HCT116 (cell line): Measurements from ENCODE around the gene DOCK11. TPM values are rescaled to one million over a fixed set of nuclear protein-coding genes. Genes with fewer than 3 reads are reported as not detected.

Source experiments
- ATAC-seq: fragments of 200-7000 bp; cut with Tn5 transposase; 2 replicates; pipeline ENCODE4 v1.9.1; 2020; ENCODE audit warnings: mild to moderate bottlenecking, moderate library complexity
- BruUV-seq: library from RNA; stranded (reverse); fragments of 400-500 nt; replicated peaks from 2 replicates; lab custom pipeline; 2021; lab: Mats Ljungman, UMichigan
- CTCF ChIA-PET: fragments of 300-600 bp; sonication (Branson Sonifier 250); formaldehyde crosslinking; loops from one replicate; lab custom pipeline; 2021; ENCODE audit warnings: antibody characterized with exemption; lab: Charles Lee
- POLR2A ChIA-PET: fragments of 300-600, 350-600 bp; sonication (Branson Sonifier 250); formaldehyde crosslinking; loops from one replicate; lab custom pipeline; 2021; ENCODE audit warnings: antibody characterized with exemption; lab: Charles Lee
- RAD21 ChIA-PET, 2 experiments: fragments of 300-600 bp; sonication (Branson Sonifier 250); formaldehyde crosslinking; loops; one replicate each; lab custom pipeline; 2023; ENCODE audit warnings: low total read pairs in 2 of 2; ENCODE audit not compliant: uncharacterized antibody in 2 of 2, unreplicated experiment in 2 of 2, low non-redundant PET in 1 of 2; lab: Charles Lee
- DNase-seq: peaks from one replicate; pipeline ENCODE4 v3.0.0-alpha.2; 2010; ENCODE audit warnings: low read depth, low spot score
- H2AFZ ChIP-seq: fragments of 200-600 bp; shearing (Covaris generic), sonication (generic); 2 replicates; pipeline ENCODE4 v1.6.1; 2017; ENCODE audit warnings: low read depth, mixed run types, mixed read lengths, antibody characterized with exemption, low read length; ENCODE audit not compliant: poor library complexity, severe bottlenecking
- H3K27ac ChIP-seq: 2 replicates; pipeline ENCODE4 v1.5.1; 2012; ENCODE audit warnings: low read depth, low read length
- H3K27me3 ChIP-seq: fragments of 200-600 bp; sonication (generic); 2 replicates; pipeline ENCODE4 v1.6.1; 2016; ENCODE audit warnings: mixed run types, low read length, mixed read lengths; ENCODE audit not compliant: insufficient read depth
- H3K36me3 ChIP-seq, 2 experiments: fragments of 200-500 bp in 1 of 2; fragments of 200-600 bp in 1 of 2; sonication (Bioruptor generic) in 1 of 2; sonication (generic) in 1 of 2; 2 replicates each; pipeline versions ENCODE4 v1.5.1 to v1.6.1; 2014 to 2016; ENCODE audit warnings: low read length in 2 of 2, inconsistent platforms in 1 of 2, mixed read lengths in 1 of 2, mixed run types in 1 of 2; ENCODE audit not compliant: insufficient read depth in 2 of 2, control insufficient read depth in 1 of 2
- H3K4me1 ChIP-seq, 2 experiments: fragments of 200-600 bp in 1 of 2; sonication (generic) in 1 of 2; 2 replicates each; pipeline versions ENCODE4 v1.5.1 to v1.6.1; 2012 to 2017; ENCODE audit warnings: low read length in 2 of 2, inconsistent platforms in 1 of 2, mild to moderate bottlenecking in 1 of 2, mixed read lengths in 1 of 2, mixed run types in 1 of 2, moderate library complexity in 1 of 2; ENCODE audit not compliant: insufficient read depth in 2 of 2, control insufficient read depth in 1 of 2
- H3K4me2 ChIP-seq: fragments of 200-600 bp; sonication (generic); 2 replicates; pipeline ENCODE4 v1.6.1; 2017; ENCODE audit warnings: mixed run types, low read length, mixed read lengths
- H3K4me3 ChIP-seq, 2 experiments: fragments of 200-600 bp in 1 of 2; sonication (generic) in 1 of 2; replicated peaks in 1 of 2; 2 replicates each; pipeline ENCODE4 v1.5.1; 2011 to 2016; ENCODE audit warnings: low read length in 2 of 2, control low read depth in 1 of 2, low read depth in 1 of 2, mild to moderate bottlenecking in 1 of 2, mixed read lengths in 1 of 2, mixed run types in 1 of 2
- H3K79me2 ChIP-seq: fragments of 200-600 bp; sonication (generic); 2 replicates; pipeline ENCODE4 v1.6.1; 2017; ENCODE audit warnings: mild to moderate bottlenecking, mixed run types, low read length, moderate library complexity, mixed read lengths; ENCODE audit not compliant: insufficient read depth
- H3K9ac ChIP-seq: fragments of 200-600 bp; sonication (generic); 2 replicates; pipeline ENCODE4 v1.6.1; 2016; ENCODE audit warnings: low read length, mixed read lengths
- H3K9me2 ChIP-seq: fragments of 200-600 bp; sonication (generic), shearing (Covaris generic); 2 replicates; pipeline ENCODE4 v1.6.1; 2017; ENCODE audit warnings: mixed run types, mild to moderate bottlenecking, moderate library complexity; ENCODE audit not compliant: insufficient read depth
- H3K9me3 ChIP-seq, 2 experiments: fragments of 200-500 bp in 1 of 2; fragments of 200-600 bp in 1 of 2; sonication (Bioruptor generic) in 1 of 2; sonication (generic) in 1 of 2; 2 replicates each; pipeline ENCODE4 v1.6.1; 2014 to 2017; ENCODE audit warnings: low read length in 2 of 2, mixed read lengths in 2 of 2, inconsistent platforms in 1 of 2, low read depth in 1 of 2, mild to moderate bottlenecking in 1 of 2, mixed run types in 1 of 2, moderate library complexity in 1 of 2; ENCODE audit not compliant: control insufficient read depth in 1 of 2, insufficient read depth in 1 of 2
- H4K20me1 ChIP-seq: fragments of 200-600 bp; sonication (generic), shearing (Covaris generic); 2 replicates; pipeline ENCODE4 v1.6.1; 2017; ENCODE audit warnings: mixed run types, mild to moderate bottlenecking, moderate library complexity; ENCODE audit not compliant: insufficient read depth
- CTCF ChIP-seq, 3 experiments: fragments of 200-600 bp in 1 of 3; sonication (generic) in 1 of 3; IDR thresholded peaks in 2 of 3; conservative IDR thresholded peaks in 1 of 3; 2 replicates each; pipeline ENCODE4 v1.5.1; 2012 to 2017; ENCODE audit warnings: low read depth in 2 of 3, low read length in 2 of 3, antibody characterized with exemption in 1 of 3, borderline replicate concordance in 1 of 3, control low read depth in 1 of 3, mild to moderate bottlenecking in 1 of 3, mixed read lengths in 1 of 3, mixed run types in 1 of 3, moderate library complexity in 1 of 3; ENCODE audit not compliant: insufficient read depth in 1 of 3
- EZH2 ChIP-seq: fragments of 200-600 bp; sonication (generic); IDR thresholded peaks from 2 replicates; pipeline ENCODE4 v1.6.1; 2017; ENCODE audit warnings: antibody characterized with exemption, mixed run types
- POLR2A ChIP-seq: IDR thresholded peaks from 2 replicates; pipeline ENCODE4 v1.7.0; 2011; ENCODE audit warnings: borderline replicate concordance; ENCODE audit not compliant: insufficient read depth, insufficient read length; ENCODE audit errors: extremely low read depth
- POLR2AphosphoS5 ChIP-seq: IDR thresholded peaks from 2 replicates; pipeline ENCODE4 v1.6.1; 2011; ENCODE audit warnings: mild to moderate bottlenecking, low read depth, low read length, moderate library complexity
- RAD21 ChIP-seq: IDR thresholded peaks from 2 replicates; pipeline ENCODE4 v1.6.1; 2012; ENCODE audit warnings: low read depth, mild to moderate bottlenecking
- TCF7L2 ChIP-seq: IDR thresholded peaks from 2 replicates; pipeline ENCODE4 v1.7.0; 2011; ENCODE audit warnings: borderline replicate concordance, inconsistent platforms; ENCODE audit not compliant: insufficient read depth, insufficient read length; ENCODE audit errors: extremely low read depth
- intact Hi-C: fragments of 100-400 bp; cut with micrococcal nuclease; formaldehyde crosslinking; loops from 2 replicates; pipeline ENCODE4 v1.10.0; 2022
- total RNA-seq: library from RNA; stranded (reverse); gene quantifications from one replicate; pipeline ENCODE4 v1.2.1, GENCODE V29; 2021; ENCODE audit not compliant: unreplicated experiment

Gene DOCK11
- total RNA-seq, 1 experiment from 2014 or later: 0.59 TPM

- H3K4me2 ChIP-seq: no peak overlapping the region
- ATAC-seq (no peak), DNase-seq (no peak)
- BruUV-seq: no TSS peak
- H3K27ac ChIP-seq: no peak overlapping the region
- RAD21 ChIA-PET: no interaction called here
- H3K9me2 ChIP-seq: no peaks in the 10 kb centered on the region
- no peaks in the 10 kb centered on the region for H3K9me3 ChIP-seq
- CTCF ChIA-PET: no interaction called here
- no peaks in the 10 kb centered on the region for H3K79me2 ChIP-seq
- intact Hi-C loops: no loop called here
- H3K9ac ChIP-seq: no peak overlapping the region
- H2AFZ ChIP-seq: no peak overlapping the region
- TF ChIP-seq TCF7L2: no peak
- TF ChIP-seq CTCF (IDR thresholded peaks at IDR 0.05 in 2 of 3, conservative IDR thresholded peaks at IDR 0.05 in 1 of 3; ENCODE audit: borderline replicate concordance in 1 of 3, insufficient read depth in 1 of 3, low read depth in 2 of 3, low read length in 2 of 3): no peak
- TF ChIP-seq POLR2AphosphoS5: no peak
- no peak for TF ChIP-seq POLR2A
- TF ChIP-seq RAD21: no peak
- POLR2A ChIA-PET: no interaction called here
- no peaks in the 10 kb centered on the region for H3K27me3 ChIP-seq
- H3K4me3 ChIP-seq: no peak overlapping the region
- no peaks in the 10 kb centered on the region for H3K4me1 ChIP-seq
- no peaks in the 10 kb centered on the region for H3K36me3 ChIP-seq
- no peaks in the 10 kb centered on the region for H4K20me1 ChIP-seq
Measured at GRCh38 chrX:118566359-118566758, 70.7 kb downstream of the DOCK11 start.

- ATAC-seq: no peak
Measured at GRCh38 chrX:118569676-118570075, 74.1 kb downstream of the DOCK11 start.

More at GRCh38 chrX:118569676-118570075, 74.1 kb downstream of the DOCK11 start:
- no peak for DNase-seq
- ChIA-PET RAD21 (no interaction called here), CTCF (no interaction called here), POLR2A (no interaction called here)
- TF ChIP-seq TCF7L2 (no peak), POLR2A (no peak), EZH2 (no peak)
- H3K27me3 ChIP-seq: no peaks in the 10 kb centered on the region
- H3K9me2 ChIP-seq: no peaks in the 10 kb centered on the region
- H2AFZ ChIP-seq: no peak overlapping the region
- intact Hi-C loops: no loop called here
- H3K36me3 ChIP-seq: no peaks in the 10 kb centered on the region
- H3K27ac ChIP-seq: no peak overlapping the region
- H3K4me3 ChIP-seq: no peak overlapping the region
- no peaks in the 10 kb centered on the region for H3K9me3 ChIP-seq
- no peak overlapping the region for H3K9ac ChIP-seq
- no peak overlapping the region for H3K4me2 ChIP-seq
- no peaks in the 10 kb centered on the region for H4K20me1 ChIP-seq
- H3K79me2 ChIP-seq: no peaks in the 10 kb centered on the region
- H3K4me1 ChIP-seq: no peaks in the 10 kb centered on the region
- no TSS peak for BruUV-seq
